HG03457 (cell line): ENCODE results near the gene ATP4B.

Experiments
- ATAC-seq: cut with Tn5 transposase; IDR thresholded peaks from one replicate; pipeline ENCODE4 v1.9.1; 2021; ENCODE audit warnings: moderate number of reproducible peaks; ENCODE audit not compliant: unreplicated experiment

The ATP4B gene

GRCh38 chr13:113657851-113658741, at the start of gene ATP4B:
ATP4B (minus strand) TSS chr13:113658198; CDS start chr13:113658144, 54 bp downstream.
- no peak for ATAC-seq

GRCh38 chr13:113672002-113672651, 14.1 kb upstream of the ATP4B start:
- no peak for ATAC-seq

GRCh38 chr13:113671066-113672001, 13.3 kb upstream of the ATP4B start:
- no peak for ATAC-seq

GRCh38 chr13:113670541-113670940, 12.5 kb upstream of the ATP4B start:
- ATAC-seq = no peak

- no peak for ATAC-seq
Observed at GRCh38 chr13:113669755-113670341, 11.8 kb upstream of the ATP4B start.

GRCh38 chr13:113669231-113669754, 11.3 kb upstream of the ATP4B start:
- no peak for ATAC-seq

GRCh38 chr13:113668491-113668971, 10.5 kb upstream of the ATP4B start:
- no peak for ATAC-seq

GRCh38 chr13:113667771-113668490, 9.9 kb upstream of the ATP4B start:
- ATAC-seq = no peak

- ATAC-seq = no peak
Observed at GRCh38 chr13:113666951-113667701, 9.1 kb upstream of the ATP4B start, which contains the start of gene GRK1. GRK1 (plus strand) TSS chr13:113667219; CDS start chr13:113667387, 168 bp downstream.

GRCh38 chr13:113666329-113666670, 8.3 kb upstream of the ATP4B start:
- ATAC-seq = no peak

- no peak for ATAC-seq
Observed at GRCh38 chr13:113665597-113666328, 7.8 kb upstream of the ATP4B start.

GRCh38 chr13:113664751-113665596, 7.0 kb upstream of the ATP4B start:
- no peak for ATAC-seq

- no peak for ATAC-seq
Observed at GRCh38 chr13:113663934-113664333, 5.9 kb upstream of the ATP4B start.

- ATAC-seq = no peak
Observed at GRCh38 chr13:113661509-113661908, 3.5 kb upstream of the ATP4B start.

GRCh38 chr13:113660066-113660465, 2.1 kb upstream of the ATP4B start:
- ATAC-seq = no peak

GRCh38 chr13:113659337-113659736, 1.3 kb upstream of the ATP4B start:
- no peak for ATAC-seq

- no peak for ATAC-seq
Observed at GRCh38 chr13:113658836-113659235, 838 bp upstream of the ATP4B start.
